GM12874 (cell line): ENCODE data around the gene SPEM2.

Experiments used
- CTCF ChIP-seq: IDR thresholded peaks from 2 replicates; pipeline ENCODE4 v1.5.1; 2011; ENCODE audit warnings: low read depth, mild to moderate bottlenecking, control low read depth, low read length, moderate library complexity; ENCODE audit not compliant: insufficient read depth

Gene SPEM2

GRCh38 chr17:7476494-7476893, 51.1 kb downstream of the SPEM2 start:
- no peak for TF ChIP-seq CTCF

GRCh38 chr17:7476951-7477350, 51.5 kb downstream of the SPEM2 start:
- no peak for TF ChIP-seq CTCF
